Caco-2 (cell line): ENCODE measurements around the gene KCNQ5. TPM values are rescaled to one million over a fixed set of nuclear protein-coding genes. Genes with fewer than 3 reads are reported as not detected.

Source experiments
- BruUV-seq: library from RNA; stranded (reverse); fragments of 400-500 nt; replicated peaks from 2 replicates; lab custom pipeline; 2021; lab: Mats Ljungman, UMichigan
- CTCF ChIA-PET: fragments of 300-600 bp; sonication (Branson Sonifier 250); formaldehyde crosslinking; loops from one replicate; lab custom pipeline; 2022; ENCODE audit warnings: antibody characterized with exemption; lab: Charles Lee
- POLR2A ChIA-PET: fragments of 300-600 bp; sonication (Branson Sonifier 250); formaldehyde crosslinking; loops from one replicate; lab custom pipeline; 2022; ENCODE audit warnings: antibody characterized with exemption; lab: Charles Lee
- DNase-seq, 2 experiments: peaks; one replicate each; pipeline versions ENCODE4 v3.0.0 to v3.0.0-alpha.2; 2020 to 2022
- H3K27me3 ChIP-seq: replicated peaks from 2 replicates; pipeline ENCODE4 v1.6.0; 2011; ENCODE audit warnings: low read length; ENCODE audit not compliant: control insufficient read depth, insufficient read depth
- H3K36me3 ChIP-seq: 2 replicates; pipeline ENCODE4 v1.5.1; 2011; ENCODE audit warnings: low read length; ENCODE audit not compliant: control insufficient read depth, insufficient read depth
- H3K4me1 ChIP-seq: fragments of 250-450 bp; sonication (Bioruptor Pico); 2 replicates; pipeline ENCODE4 v1.5.1; 2020; ENCODE audit warnings: mild to moderate bottlenecking
- H3K4me3 ChIP-seq: 2 replicates; pipeline ENCODE4 v1.5.1; 2011; ENCODE audit warnings: low read depth, mild to moderate bottlenecking, control low read depth, low read length
- H3K9me3 ChIP-seq: fragments of 250-450 bp; sonication (Bioruptor Pico); 2 replicates; pipeline ENCODE4 v1.5.1; 2020; ENCODE audit warnings: mild to moderate bottlenecking, moderate library complexity
- H3K27ac Mint-ChIP-seq: one replicate; pipeline ENCODE4 v1.8.0; 2022; ENCODE audit warnings: mixed read lengths; ENCODE audit not compliant: unreplicated experiment
- H3K27me3 Mint-ChIP-seq: one replicate; pipeline ENCODE4 v1.8.0; 2022; ENCODE audit warnings: mixed read lengths; ENCODE audit not compliant: insufficient read depth, unreplicated experiment
- H3K36me3 Mint-ChIP-seq: one replicate; pipeline ENCODE4 v1.8.0; 2022; ENCODE audit warnings: mild to moderate bottlenecking, mixed read lengths; ENCODE audit not compliant: insufficient read depth, unreplicated experiment
- H3K4me1 Mint-ChIP-seq: one replicate; pipeline ENCODE4 v1.8.0; 2022; ENCODE audit warnings: low read depth, mixed read lengths; ENCODE audit not compliant: unreplicated experiment
- H3K4me3 Mint-ChIP-seq: one replicate; pipeline ENCODE4 v1.8.0; 2022; ENCODE audit warnings: mild to moderate bottlenecking, moderate library complexity, mixed read lengths; ENCODE audit not compliant: unreplicated experiment
- H3K9me3 Mint-ChIP-seq: one replicate; pipeline ENCODE4 v1.8.0; 2022; ENCODE audit warnings: mixed read lengths; ENCODE audit not compliant: unreplicated experiment
- CTCF ChIP-seq, 2 experiments: fragments of 200-600 bp in 1 of 2; IDR thresholded peaks; 1 replicate in 1 of 2; 2 replicates in 1 of 2; pipeline versions ENCODE4 v1.5.1 to v1.8.0; 2011 to 2022; ENCODE audit warnings: antibody characterized with exemption in 1 of 2, control low read depth in 1 of 2, inconsistent platforms in 1 of 2, low read depth in 1 of 2, low read length in 1 of 2, mild to moderate bottlenecking in 1 of 2, moderate library complexity in 1 of 2; ENCODE audit not compliant: insufficient read depth in 1 of 2, severe bottlenecking in 1 of 2, unreplicated experiment in 1 of 2
- intact Hi-C: fragments of 100-400 bp; cut with micrococcal nuclease; formaldehyde crosslinking; loops from one replicate; pipeline ENCODE4 v1.10.0; 2022; ENCODE audit not compliant: unreplicated experiment
- total RNA-seq: library from RNA; stranded (reverse); gene quantifications from 2 replicates; pipeline ENCODE4 v1.2.3, GENCODE V29; 2022

The KCNQ5 gene
- total RNA-seq, 1 experiment from 2014 or later = 0.20 TPM

- no peaks in the 10 kb centered on the region for H3K4me1 ChIP-seq
- intact Hi-C loops = no loop called here
- Mint-ChIP-seq H3K4me3 (no peak overlapping the region), H3K27ac (no peak overlapping the region), H3K36me3 (no peaks in the 10 kb centered on the region), H3K4me1 (no peaks in the 10 kb centered on the region), H3K27me3 (peaks cover 2% of the 10 kb centered on the region), H3K9me3 (no peaks in the 10 kb centered on the region)
- no peak for DNase-seq
- POLR2A ChIA-PET = no interaction called here
- no peaks in the 10 kb centered on the region for H3K27me3 ChIP-seq
- CTCF ChIA-PET = no interaction called here
- BruUV-seq = no TSS peak
- H3K4me3 ChIP-seq = no peak overlapping the region
- H3K36me3 ChIP-seq = no peaks in the 10 kb centered on the region
- no peak for TF ChIP-seq CTCF (IDR thresholded peaks at IDR 0.05; ENCODE audit: insufficient read depth in 1 of 2, low read depth in 1 of 2, low read length in 1 of 2, severe bottlenecking in 1 of 2, unreplicated experiment in 1 of 2)
- no peaks in the 10 kb centered on the region for H3K9me3 ChIP-seq
These were observed 39.5 kb downstream of the KCNQ5 start for GRCh38 chr6:72661411-72661810.

GRCh38 chr6:72665599-72665998 lies 43.7 kb downstream of the KCNQ5 start:
- DNase-seq = no peak
- intact Hi-C loops = no loop called here
- ChIA-PET CTCF (no interaction called here), POLR2A (no interaction called here)
- H3K9me3 Mint-ChIP-seq = no peaks in the 10 kb centered on the region
- no peaks in the 10 kb centered on the region for H3K36me3 Mint-ChIP-seq
- H3K27ac Mint-ChIP-seq = no peak overlapping the region
- H3K4me1 Mint-ChIP-seq = no peaks in the 10 kb centered on the region
- H3K27me3 Mint-ChIP-seq = no peaks in the 10 kb centered on the region
- H3K4me1 ChIP-seq = no peaks in the 10 kb centered on the region
- BruUV-seq = no TSS peak
- no peaks in the 10 kb centered on the region for H3K27me3 ChIP-seq
- no peak for TF ChIP-seq CTCF (IDR thresholded peaks at IDR 0.05; ENCODE audit: insufficient read depth in 1 of 2, low read depth in 1 of 2, low read length in 1 of 2, severe bottlenecking in 1 of 2, unreplicated experiment in 1 of 2)
- no peaks in the 10 kb centered on the region for H3K9me3 ChIP-seq
- no peak overlapping the region for H3K4me3 ChIP-seq
- H3K36me3 ChIP-seq = no peaks in the 10 kb centered on the region
- no peak overlapping the region for H3K4me3 Mint-ChIP-seq

GRCh38 chr6:72669324-72669723 lies 47.5 kb downstream of the KCNQ5 start:
- no peak for DNase-seq

More at GRCh38 chr6:72669324-72669723, 47.5 kb downstream of the KCNQ5 start:
- H3K4me3 ChIP-seq = no peak overlapping the region
- POLR2A ChIA-PET = no interaction called here
- H3K27me3 ChIP-seq = no peaks in the 10 kb centered on the region
- H3K9me3 ChIP-seq = no peaks in the 10 kb centered on the region
- H3K4me1 Mint-ChIP-seq = no peaks in the 10 kb centered on the region
- no peak overlapping the region for H3K27ac Mint-ChIP-seq
- intact Hi-C loops = no loop called here
- H3K4me1 ChIP-seq = no peaks in the 10 kb centered on the region
- H3K36me3 ChIP-seq = no peaks in the 10 kb centered on the region
- H3K4me3 Mint-ChIP-seq = no peak overlapping the region
- H3K9me3 Mint-ChIP-seq = no peaks in the 10 kb centered on the region
- no TSS peak for BruUV-seq
- H3K27me3 Mint-ChIP-seq = peaks cover 3% of the 10 kb centered on the region
- H3K36me3 Mint-ChIP-seq = no peaks in the 10 kb centered on the region
- CTCF ChIA-PET = no interaction called here
- no peak for TF ChIP-seq CTCF (IDR thresholded peaks at IDR 0.05; ENCODE audit: insufficient read depth in 1 of 2, low read depth in 1 of 2, low read length in 1 of 2, severe bottlenecking in 1 of 2, unreplicated experiment in 1 of 2)
